COLO668 (cell line): ENCODE measurements around the gene KAT6B.

Experiments used
- DNase-seq: peaks from one replicate; lab custom pipeline; 2025; ENCODE audit not compliant: unreplicated experiment; lab: John Stamatoyannopoulos, UW

The KAT6B gene

GRCh38 chr10:75061709-75062505 lies 235.5 kb downstream of the KAT6B start:
- DNase-seq = no peak

DNA sequence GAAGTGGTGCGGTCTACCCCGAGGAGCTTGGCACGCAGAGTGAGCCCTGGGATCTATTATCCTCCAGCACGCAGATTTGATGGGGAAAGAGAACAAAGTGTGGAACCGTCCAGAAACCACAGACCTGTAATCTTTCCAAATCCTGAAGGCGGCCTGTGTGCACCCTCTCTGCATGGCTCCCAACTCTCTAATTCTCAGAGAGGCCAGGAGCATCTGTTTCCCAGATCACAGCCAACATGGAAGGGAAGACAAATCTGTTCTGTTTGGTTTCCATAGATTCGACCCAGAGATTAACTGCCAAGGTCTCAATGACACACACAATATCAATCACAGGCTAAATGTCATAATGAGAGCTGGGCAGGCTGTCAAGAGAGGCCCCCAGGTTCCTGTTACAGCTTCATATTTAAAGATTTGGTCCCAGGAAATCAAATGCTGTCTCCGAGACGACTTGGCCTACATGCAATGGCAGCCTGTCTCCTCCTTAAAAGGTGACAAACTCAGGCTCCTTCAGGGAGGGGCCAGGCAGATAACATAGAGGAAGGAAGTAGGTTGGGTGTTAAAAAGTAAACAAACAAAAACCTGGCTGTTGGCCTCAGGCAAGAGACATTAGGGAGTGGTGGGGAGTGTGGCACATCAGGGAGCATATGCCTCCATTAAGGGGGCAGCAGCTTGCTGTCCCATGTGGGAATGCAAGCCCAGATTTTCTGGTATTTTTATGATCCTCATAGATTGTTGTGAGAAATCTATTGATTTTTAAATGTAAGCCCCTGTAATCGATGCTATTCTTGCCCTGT lies 236.3 kb downstream of the KAT6B start:
- no peak for DNase-seq

DNA sequence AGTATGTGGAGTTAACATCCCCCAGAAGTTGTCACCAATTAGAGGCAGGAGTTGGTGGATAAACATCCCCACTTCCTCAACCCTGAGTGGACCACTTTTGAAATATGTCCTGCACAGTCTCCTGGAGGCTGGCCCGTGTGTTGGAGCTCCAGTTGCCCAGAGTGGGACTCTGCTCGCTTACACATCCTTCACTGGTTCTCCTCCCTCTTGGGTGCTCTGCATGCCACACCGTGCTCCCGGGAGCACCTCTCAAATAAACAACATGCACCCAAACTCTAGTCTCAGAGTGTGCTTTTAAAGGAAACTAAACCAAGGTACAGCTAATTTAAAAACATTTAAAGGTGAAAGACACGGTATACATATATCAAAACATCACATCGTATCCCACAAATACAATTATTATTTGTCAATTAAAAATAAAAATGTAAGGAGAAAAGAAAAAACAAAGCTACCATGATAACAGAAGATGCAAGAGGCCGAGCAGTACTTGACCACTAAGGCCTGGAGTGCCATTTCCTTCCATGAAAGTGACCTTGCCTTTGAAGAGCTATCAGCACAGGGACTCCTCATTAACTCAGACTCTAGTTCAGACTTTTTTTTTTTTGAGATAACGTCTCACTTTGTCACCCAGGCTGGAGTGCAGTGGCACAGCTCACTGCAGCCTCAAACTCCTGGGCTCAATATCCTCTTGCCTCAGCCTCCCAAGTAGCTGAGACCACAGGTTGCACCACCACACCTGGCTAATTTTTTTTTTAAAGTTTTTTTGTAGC lies 237.2 kb downstream of the KAT6B start:
- DNase-seq = no peak

- DNase-seq = no peak
Measured at GRCh38 chr10:75065076-75065475, 238.7 kb downstream of the KAT6B start.

DNA sequence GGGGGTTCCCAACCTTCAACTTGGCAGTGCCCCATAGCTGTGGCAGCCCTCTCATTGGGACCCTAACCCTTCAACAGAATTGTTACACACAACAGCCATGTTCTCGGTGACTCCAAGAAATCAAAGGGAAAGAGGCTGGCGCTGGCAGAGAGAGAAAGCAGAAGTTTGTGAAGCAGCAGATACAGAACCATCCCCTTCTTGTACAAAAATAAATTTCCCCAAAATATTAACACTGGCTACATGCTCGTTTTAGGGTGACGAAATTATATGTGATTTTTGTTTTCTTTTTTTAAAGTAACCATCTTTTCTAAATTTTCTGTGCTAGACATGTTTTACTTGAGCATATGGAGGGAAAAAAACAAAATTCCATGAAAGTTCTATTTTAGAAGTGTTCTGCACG lies 239.9 kb downstream of the KAT6B start:
- no peak for DNase-seq

GRCh38 chr10:75067272-75067671 lies 240.9 kb downstream of the KAT6B start:
- DNase-seq = no peak

- DNase-seq = no peak
Measured at GRCh38 chr10:75068523-75068922, 242.1 kb downstream of the KAT6B start.

- DNase-seq = no peak
Measured at GRCh38 chr10:75070476-75070875, 244.1 kb downstream of the KAT6B start.

- DNase-seq = peak; percentile 19
Measured at GRCh38 chr10:75070961-75071428, 244.6 kb downstream of the KAT6B start.

- DNase-seq = no peak
Measured at GRCh38 chr10:75071756-75072155, 245.4 kb downstream of the KAT6B start.

DNA sequence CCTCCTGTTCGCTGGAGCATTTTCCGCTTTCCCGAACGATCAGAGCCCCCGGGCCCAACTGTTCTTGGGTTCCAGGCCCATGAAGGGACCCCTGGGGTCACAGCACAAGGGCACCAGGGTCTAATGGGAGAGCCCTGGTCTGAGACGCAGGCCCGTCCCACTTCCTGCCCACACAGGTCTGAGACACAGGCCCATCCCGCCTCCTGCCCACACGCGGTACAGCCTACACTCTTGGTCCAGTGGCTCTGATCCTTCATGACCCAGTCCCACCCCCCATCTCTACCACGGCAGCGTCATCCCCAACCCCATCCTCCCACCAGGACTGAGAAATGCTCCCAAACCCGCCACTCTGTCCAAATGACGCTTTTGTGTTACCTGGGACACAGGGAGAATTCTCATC lies 246.3 kb downstream of the KAT6B start:
- no peak for DNase-seq

DNA sequence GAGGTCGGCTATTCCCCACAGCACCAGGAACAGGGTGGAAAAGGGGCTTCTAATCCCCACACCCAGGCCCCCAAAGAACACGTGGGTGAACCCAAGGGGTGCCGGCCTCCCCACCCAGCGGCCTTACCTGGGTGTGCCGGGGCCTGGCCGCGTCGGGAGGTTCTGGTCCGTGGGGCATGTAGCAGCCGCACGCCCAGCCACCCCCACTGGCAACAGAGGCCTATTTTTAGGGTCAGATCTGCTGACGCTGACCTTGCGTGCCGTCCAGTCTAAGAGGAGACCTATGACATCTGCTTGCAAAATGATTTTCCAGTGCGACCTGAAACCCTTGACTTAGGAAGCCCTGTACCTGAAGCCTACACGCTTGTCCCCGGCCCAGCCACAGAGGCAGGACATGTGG lies 247.0 kb downstream of the KAT6B start:
- DNase-seq = no peak

DNA sequence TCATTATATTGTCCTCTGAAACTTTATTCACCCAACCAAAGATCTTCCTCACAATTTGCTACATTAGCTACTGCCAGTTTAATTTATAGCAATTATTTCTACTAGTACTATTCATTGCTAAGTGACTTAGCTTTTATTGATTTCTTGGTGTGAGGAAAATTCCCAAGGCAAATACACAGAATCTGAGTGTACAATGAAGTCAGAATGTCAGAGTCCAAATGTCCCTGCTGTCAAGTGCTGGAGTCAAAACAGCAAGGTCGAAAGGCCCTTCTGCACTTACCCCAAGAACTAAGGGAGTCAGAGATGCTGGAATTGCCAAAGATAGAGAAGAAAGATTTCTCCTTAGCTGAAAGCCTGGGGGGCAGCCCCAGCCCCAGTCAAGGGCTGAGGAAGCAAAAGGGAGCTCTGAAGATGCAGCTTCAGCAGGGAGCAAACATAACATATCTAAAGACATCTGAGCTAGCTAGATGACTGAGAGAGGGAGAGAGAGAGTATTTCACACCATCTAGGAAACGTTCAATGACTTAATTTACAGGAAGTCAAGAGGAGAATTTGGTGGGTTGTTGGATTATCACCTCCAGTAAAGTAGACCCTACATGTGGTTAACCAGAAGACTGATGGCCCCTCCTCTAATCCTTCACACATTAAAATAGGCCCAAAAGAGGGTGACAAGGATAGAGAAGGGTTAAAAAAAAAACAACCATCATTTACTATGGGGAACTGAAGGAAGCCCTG lies 248.5 kb downstream of the KAT6B start:
- DNase-seq = no peak

DNA sequence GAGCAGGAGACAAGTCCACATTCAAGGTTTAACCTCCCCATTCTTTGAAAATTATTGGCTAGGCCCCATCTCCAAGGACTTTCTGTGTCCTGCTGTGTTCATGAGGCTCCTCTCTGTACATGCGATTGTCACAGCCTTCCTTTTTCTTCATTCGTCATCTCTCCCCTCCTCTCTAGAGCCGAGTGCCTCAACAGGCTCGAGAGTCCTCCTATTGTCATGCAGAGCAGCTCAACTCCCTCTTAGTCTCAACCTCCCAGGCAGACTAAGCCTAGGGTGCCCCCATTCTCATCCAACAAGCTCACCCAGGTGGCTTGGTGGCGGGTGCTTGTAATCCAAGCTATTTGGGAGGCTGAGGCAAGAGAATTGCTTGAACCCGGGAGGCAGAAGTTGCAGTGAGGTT lies 249.9 kb downstream of the KAT6B start:
- no peak for DNase-seq

- no peak for DNase-seq
Measured at GRCh38 chr10:75079436-75080083, 253.2 kb downstream of the KAT6B start.

DNA sequence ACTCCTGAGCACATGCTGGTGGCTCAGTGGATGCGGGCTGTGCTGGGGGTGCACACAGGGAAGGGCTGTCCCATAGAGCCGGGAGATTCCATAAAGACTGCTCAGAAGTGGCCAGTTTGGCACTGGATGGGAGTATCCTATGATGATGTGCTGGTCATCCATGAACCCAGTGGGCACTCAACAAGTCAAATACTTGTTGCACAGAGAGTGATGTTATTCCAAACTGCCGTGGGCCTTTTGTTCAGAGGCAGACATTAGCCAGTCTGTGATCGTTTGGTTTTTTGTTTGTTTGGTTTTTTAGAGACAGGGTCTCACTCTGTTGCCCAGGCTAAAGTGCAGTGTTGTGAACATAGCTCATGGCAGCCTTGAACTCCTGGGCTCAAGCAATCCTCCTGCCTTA lies 254.2 kb downstream of the KAT6B start:
- DNase-seq = no peak

- no peak for DNase-seq
Measured at GRCh38 chr10:75081379-75081778, 255.0 kb downstream of the KAT6B start.
